SK-N-SH treated with all-trans-retinoic acid at 6 μM for 48 hours (cell line): ENCODE data around the gene CNTNAP1.

Source experiments
- BACH2 ChIP-seq: fragments of 250-450 bp; sonication (Bioruptor Pico); IDR thresholded peaks from 2 replicates; pipeline ENCODE4 v1.9.0; 2021; ENCODE audit warnings: mild to moderate bottlenecking, borderline replicate concordance
- ESRRG ChIP-seq: fragments of 250-450 bp; sonication (Bioruptor Pico); IDR thresholded peaks from 2 replicates; pipeline ENCODE4 v1.6.1; 2021; ENCODE audit warnings: mild to moderate bottlenecking
- OSR1 ChIP-seq: fragments of 250-450 bp; sonication (Bioruptor Pico); IDR thresholded peaks from 2 replicates; pipeline ENCODE4 v1.8.0; 2022; ENCODE audit warnings: moderate library complexity, mild to moderate bottlenecking, inconsistent platforms
- POU6F1 ChIP-seq: fragments of 250-450 bp; sonication (Bioruptor Pico); IDR thresholded peaks from 2 replicates; pipeline ENCODE4 v1.8.0; 2021; ENCODE audit warnings: low read depth, mild to moderate bottlenecking, moderate library complexity, borderline replicate concordance
- RARB ChIP-seq: fragments of 250-450 bp; sonication (Bioruptor Pico); IDR thresholded peaks from 2 replicates; pipeline ENCODE4 v1.8.0; 2021; ENCODE audit warnings: mild to moderate bottlenecking, moderate library complexity
- ZC3H10 ChIP-seq: fragments of 250-450 bp; sonication (Bioruptor Pico); IDR thresholded peaks from 2 replicates; pipeline ENCODE4 v1.5.1; 2021; ENCODE audit warnings: mild to moderate bottlenecking, moderate library complexity
- ZFP3 ChIP-seq: fragments of 250-450 bp; sonication (Bioruptor Pico); IDR thresholded peaks from 2 replicates; pipeline ENCODE4 v1.5.0; 2020; ENCODE audit warnings: mild to moderate bottlenecking, moderate library complexity

GRCh38 chr17:42647778-42648177 is 34.6 kb upstream of the CNTNAP1 start:
- TF ChIP-seq ZFP3 (no peak), POU6F1 (CRISPR knock-in tag) (no peak), ESRRG (no peak), ZC3H10 (no peak), BACH2 (CRISPR knock-in tag) (no peak), OSR1 (CRISPR knock-in tag) (no peak), RARB (no peak)
